ENCODE measurements around the gene TENM3.

TENM3 gene

GRCh38 chr4:182540496-182540895, 297.3 kb downstream of the TENM3 start:
- H3K4me3 ChIP-seq (replicated peaks; ENCODE audit: low read depth, low read length): no peak overlapping the region
- no peak for DNase-seq (ENCODE audit: extremely low read depth, low read depth)
- no peak for TF ChIP-seq CTCF (IDR thresholded peaks at IDR 0.05; ENCODE audit: low read depth, low read length, missing control alignments)

- TF ChIP-seq CTCF (IDR thresholded peaks at IDR 0.05; ENCODE audit: low read depth, low read length, missing control alignments): no peak
- H3K4me3 ChIP-seq (replicated peaks; ENCODE audit: low read depth, low read length): no peak overlapping the region
- no peak for DNase-seq (ENCODE audit: extremely low read depth, low read depth)
Measured at GRCh38 chr4:182547435-182547834, 304.2 kb downstream of the TENM3 start.

GRCh38 chr4:182548156-182548555, 305.0 kb downstream of the TENM3 start:
- DNase-seq (ENCODE audit: extremely low read depth, low read depth): no peak
- TF ChIP-seq CTCF (IDR thresholded peaks at IDR 0.05; ENCODE audit: low read depth, low read length, missing control alignments): no peak
- no peak overlapping the region for H3K4me3 ChIP-seq (replicated peaks; ENCODE audit: low read depth, low read length)

GRCh38 chr4:182549356-182549755, 306.2 kb downstream of the TENM3 start:
- no peak for TF ChIP-seq CTCF (IDR thresholded peaks at IDR 0.05; ENCODE audit: low read depth, low read length, missing control alignments)

GRCh38 chr4:182552948-182553347, 309.7 kb downstream of the TENM3 start:
- no peak for DNase-seq (ENCODE audit: extremely low read depth, low read depth)
- no peak for TF ChIP-seq CTCF (IDR thresholded peaks at IDR 0.05; ENCODE audit: low read depth, low read length, missing control alignments)
- no peak overlapping the region for H3K4me3 ChIP-seq (replicated peaks; ENCODE audit: low read depth, low read length)

More at GRCh38 chr4:182549356-182549755, 306.2 kb downstream of the TENM3 start:
- DNase-seq (ENCODE audit: extremely low read depth, low read depth): no peak
- no peak overlapping the region for H3K4me3 ChIP-seq (replicated peaks; ENCODE audit: low read depth, low read length)

GRCh38 chr4:182553653-182554052, 310.5 kb downstream of the TENM3 start:
- no peak overlapping the region for H3K4me3 ChIP-seq (replicated peaks; ENCODE audit: low read depth, low read length)
- no peak for TF ChIP-seq CTCF (IDR thresholded peaks at IDR 0.05; ENCODE audit: low read depth, low read length, missing control alignments)
- DNase-seq (ENCODE audit: extremely low read depth, low read depth): no peak

- no peak overlapping the region for H3K4me3 ChIP-seq (replicated peaks; ENCODE audit: low read depth, low read length)
- TF ChIP-seq CTCF (IDR thresholded peaks at IDR 0.05; ENCODE audit: low read depth, low read length, missing control alignments): no peak
Measured at GRCh38 chr4:182554736-182555135, 311.5 kb downstream of the TENM3 start.

More at GRCh38 chr4:182554736-182555135, 311.5 kb downstream of the TENM3 start:
- no peak for DNase-seq (ENCODE audit: extremely low read depth, low read depth)

Measured in HFF-Myc (cell line).